Measurements from ENCODE around the gene ZFAND6. TPM values are rescaled to one million over a fixed set of nuclear protein-coding genes. Genes with fewer than 3 reads are reported as not detected.
"Not testable (repeated sequence)": the region's sequence is repeated elsewhere in the genome, so short reads cannot be mapped to it uniquely, and the experiment has no call there.

ZFAND6 gene
- total RNA-seq, 1 donor from 2014 or later = 135 TPM

DNA sequence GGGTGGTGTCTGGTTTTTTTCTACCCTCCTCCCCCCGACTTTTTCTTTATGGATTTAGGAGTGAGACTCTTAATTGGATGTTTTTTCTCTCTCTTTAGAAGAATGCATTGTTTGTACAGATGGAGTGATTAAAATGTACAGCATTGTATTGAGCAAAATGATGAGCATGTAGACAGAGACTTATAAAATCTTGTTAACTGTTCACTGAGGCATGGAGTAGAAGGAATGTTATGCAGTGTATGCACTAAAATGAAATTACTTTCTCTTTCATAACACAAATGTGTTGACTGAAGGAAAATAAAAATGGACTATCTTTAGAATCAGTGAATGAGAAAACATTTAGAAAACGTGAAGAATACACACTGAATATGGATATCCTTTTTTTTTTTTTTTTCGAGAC lies 39.8 kb downstream of the ZFAND6 start:
- DNase-seq = no peak

DNA sequence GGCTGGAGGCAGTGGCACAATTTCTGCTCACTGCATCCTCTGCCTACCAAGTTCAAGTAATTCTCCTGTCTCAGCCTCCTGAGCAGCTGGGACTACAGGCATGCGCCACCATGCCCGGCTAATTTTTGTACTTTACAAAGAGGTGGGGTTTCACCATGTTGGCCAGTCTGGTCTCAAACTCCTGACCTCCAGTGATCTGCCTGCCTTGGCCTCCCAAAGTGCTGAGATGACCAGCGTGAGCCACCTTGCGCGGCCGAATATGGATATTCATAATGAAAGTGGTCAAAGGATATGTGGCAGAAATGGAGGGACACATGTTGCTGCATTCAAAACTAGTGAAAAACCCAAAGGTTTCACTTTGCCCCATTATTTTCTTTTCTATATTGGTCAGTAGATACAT lies 40.2 kb downstream of the ZFAND6 start:
- DNase-seq = not testable (repeated sequence)

DNA sequence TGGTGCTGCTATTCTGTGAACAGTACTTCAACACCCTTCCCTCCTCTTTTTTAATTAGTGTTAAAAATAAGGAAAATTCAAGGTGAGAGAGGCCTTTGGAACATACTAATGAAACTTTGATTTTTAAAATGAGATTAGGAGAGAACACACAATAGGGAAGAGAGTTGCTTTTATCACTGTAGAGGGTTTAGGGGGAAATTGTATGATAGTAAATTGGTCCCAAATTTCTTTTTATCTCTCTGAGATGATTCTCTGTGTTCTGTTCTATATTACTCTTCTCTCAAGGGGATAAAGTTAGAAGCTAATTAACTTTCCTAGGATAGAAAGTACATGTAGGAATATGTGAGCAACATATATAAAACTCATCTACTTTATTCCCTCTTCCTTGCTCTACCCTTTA lies 40.8 kb downstream of the ZFAND6 start:
- DNase-seq = no peak

DNA sequence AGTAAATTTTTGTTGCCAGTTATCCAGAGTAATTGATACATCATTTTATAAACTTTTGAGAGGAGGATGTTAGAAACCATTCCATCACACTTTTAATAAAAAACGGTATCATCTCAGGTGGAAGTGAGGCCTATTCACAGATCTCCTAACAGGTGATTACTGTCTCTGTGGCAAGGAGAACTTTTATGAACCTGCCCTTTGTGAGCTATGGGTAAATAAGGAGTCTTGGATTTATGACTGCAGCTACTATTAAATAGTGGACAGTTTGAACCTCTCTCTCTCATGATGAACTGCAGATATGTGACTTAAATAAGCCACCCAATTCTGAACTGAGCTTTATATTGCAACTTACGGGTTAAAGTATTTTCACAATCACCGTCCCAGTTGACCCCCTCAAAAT lies 45.7 kb downstream of the ZFAND6 start:
- no peak for DNase-seq

DNA sequence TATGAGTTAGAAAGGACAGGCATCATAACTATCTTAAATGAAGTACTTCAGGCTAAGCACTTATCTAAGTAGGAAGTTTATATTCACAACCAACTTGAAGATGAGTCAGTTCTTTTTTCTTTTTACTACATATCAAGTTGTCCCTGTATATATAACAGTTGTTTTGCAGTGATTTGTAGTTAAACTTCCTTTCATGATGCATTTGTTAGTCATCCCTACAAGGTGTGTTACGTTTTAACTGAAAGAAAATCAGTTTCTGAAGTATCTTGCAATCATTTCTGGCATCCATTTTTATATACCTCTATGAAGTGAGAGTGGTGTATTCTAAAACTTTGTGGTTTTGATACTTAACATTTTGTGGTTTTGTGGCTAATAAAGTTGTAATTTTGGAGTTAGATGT lies 46.1 kb downstream of the ZFAND6 start:
- DNase-seq = no peak

DNA sequence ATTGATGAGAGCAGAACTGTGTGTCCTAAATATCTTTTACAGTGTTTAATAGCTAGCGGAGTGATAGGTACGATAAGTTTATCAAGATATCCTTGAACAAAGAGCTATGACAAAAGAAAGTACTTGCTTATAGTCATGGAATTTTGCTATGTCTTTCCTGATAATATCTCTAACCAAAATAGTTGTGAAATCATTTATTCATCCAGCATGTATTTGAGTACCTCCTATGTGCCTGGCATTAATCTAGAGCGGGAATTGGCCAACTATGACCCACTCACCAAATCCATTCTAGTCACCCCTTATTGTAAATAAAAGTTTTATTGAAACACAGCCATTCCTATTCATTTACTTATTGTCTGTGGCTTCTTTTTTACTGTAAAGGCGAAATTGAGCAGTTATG lies 46.6 kb downstream of the ZFAND6 start:
- no peak for DNase-seq

DNA sequence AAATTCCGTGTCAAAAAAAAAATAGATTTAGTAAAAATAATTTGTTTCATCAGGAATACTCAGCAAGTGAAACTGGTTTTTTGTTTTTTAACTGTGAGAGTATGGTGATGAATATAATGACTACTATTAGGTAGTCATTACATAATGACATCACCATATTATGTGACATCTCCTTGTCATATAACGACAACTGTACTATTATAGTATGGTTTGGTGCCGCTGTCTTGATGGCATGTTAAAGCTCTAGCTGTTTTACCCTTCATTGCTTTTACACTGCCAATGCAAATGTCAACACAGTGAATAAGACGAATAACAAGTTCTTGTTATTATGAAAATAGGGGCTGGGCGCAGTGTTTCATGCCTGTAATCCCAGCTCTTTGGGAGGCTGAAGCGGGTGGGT lies 47.7 kb downstream of the ZFAND6 start:
- no peak for DNase-seq

GRCh38 chr15:80107774-80108173 lies 48.3 kb downstream of the ZFAND6 start:
- DNase-seq = no peak

DNA sequence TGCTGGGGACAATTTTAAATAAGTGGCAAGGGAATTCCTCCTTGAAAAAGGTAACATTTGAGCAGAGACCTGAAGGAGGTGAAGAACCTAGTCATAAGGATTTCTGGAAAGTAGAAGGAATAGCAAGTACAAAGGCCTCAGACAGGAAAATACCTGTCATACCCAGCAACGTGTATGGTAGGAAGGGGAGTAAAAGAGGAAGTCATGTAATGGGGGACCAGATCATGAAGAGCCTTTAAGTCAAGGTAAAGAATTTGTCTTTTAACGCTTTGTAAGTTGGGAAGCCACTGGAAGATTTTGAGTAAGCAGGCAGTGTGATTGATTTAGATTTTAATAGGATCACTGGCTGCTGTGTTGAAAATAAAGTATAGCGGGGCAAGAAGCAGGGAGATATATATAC lies 49.9 kb downstream of the ZFAND6 start:
- DNase-seq = no peak

- DNase-seq = no peak
Observed at GRCh38 chr15:80110920-80111319, 51.4 kb downstream of the ZFAND6 start.

DNA sequence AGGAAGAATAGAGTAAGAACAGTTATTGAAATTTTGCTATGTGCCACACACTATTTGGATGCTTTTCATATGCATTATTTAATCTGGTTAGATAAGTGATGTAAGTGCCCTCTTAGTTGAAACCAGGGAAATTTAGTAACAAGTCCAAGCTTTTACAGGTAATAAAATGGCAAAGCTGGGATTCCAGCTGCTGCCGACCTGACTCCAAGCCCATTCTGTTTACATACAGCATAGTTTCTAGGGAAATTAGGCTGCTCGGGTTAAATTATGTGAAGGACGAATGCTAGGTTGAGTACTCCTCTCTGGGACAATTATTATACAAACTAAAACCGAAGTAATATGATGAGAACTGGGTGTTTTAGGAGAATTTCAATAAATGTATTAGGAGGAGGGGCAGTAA lies 54.6 kb downstream of the ZFAND6 start:
- DNase-seq = no peak

DNA sequence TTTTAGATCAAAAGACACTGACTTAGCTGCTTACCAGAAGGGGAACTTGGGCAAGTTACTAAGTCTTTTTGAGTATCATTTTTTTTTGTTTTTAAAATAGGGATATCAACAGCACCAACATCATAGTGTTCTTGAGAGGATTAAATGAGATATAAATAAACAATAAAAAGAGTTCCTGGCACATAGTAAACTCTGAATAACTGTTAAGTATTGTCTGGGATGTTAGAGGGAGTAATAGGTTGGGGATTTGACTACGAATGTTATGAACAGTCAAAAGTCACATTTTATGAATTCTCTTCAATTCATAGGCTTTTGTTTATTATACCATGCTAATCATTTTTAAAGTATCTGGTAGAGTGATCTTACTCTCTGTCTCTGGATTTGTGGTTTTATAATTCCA lies 55.5 kb downstream of the ZFAND6 start:
- no peak for DNase-seq

DNA sequence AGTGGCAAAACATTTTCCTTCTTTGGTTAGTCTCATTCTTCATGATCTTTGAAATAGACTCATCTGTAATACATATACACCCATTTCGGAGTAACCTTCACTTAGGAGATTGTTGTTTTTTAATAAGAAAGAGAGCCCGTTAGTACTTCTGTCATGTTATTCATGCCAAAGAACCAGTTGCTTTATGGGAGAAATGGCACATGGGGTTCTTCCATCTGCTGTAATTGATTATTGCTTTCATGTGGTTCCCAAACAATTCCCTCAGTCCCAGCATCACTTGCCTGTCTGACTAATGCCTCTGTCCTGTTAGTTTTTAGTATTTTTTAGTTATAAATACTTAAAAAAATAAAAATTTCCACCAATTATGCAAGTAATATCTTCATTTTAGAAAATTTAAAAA lies 59.5 kb downstream of the ZFAND6 start:
- DNase-seq = no peak

DNA sequence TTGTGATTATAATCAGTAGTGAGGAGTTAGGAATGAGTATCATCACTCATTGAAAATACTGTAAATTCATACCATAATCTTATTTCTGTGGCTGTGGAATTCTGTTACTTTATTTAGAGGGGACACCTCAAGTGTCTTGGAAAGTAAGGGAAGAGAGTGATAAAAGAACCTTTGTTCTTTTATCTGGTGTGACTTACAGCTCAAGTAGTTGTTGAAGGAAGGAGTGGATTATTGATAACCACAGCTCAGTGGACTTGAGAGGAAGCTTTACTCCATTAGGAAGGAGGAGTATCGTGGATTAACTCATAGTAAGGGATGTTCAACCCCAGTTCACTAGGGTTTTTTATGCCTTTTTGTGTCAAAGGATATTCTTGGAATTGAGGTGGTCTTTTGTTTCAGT lies 61.2 kb downstream of the ZFAND6 start:
- no peak for DNase-seq

DNA sequence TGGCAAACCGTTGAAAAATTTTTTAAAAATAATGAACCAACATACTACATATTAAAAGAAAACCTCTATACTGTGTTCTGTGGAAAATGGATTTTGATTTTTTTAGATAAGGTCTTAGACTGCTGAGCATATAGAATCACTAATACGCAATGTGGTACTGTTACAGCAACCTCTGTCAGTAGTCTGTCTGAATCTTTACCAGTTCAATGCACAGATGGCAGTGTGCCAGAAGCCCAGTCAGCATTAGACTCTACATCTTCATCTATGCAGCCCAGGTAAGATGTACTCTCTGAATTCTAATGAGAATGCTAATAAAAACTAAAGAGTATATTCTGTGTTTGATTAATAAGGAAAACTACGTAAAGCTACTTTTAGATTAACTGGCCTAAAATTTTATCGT lies 62.1 kb downstream of the ZFAND6 start:
- no peak for DNase-seq

DNA sequence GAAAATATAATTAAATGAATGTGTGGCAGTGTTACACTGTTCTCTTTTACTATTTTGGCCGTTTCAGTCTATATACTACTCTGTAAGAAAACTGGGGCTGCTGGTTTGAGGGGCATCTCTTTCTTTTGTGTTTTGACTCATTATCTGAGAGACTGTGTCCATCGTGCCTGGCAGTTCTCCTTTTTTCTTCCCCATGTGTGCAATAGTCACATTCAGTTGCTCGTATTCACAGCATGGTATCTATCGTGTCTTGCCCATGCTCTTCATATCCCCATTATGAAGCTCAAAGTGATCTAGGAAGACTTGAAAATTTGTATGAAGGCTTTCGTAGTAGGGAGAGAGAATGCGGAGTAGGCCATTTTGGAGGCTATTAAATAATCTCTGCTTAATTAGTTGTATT lies 63.6 kb downstream of the ZFAND6 start:
- DNase-seq = no peak

DNA sequence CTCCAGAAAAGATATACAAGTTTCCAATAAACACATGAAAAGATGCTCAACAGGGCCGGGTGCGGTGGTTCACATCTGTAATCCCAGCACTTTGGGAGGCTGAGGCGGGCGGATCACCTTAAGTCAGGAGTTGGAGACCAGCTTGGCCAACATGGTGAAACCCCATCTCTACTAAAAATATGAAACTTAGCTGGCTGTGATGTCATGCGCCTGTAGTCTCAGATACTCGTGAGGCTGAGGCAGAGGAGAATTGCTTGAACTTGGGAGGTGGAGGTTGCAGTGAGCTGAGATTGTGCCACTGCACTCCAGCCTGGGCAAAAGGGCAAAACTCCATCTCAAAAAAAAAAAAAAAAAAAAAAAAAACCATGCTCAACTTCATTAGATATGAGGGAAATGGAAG lies 67.8 kb downstream of the ZFAND6 start:
- DNase-seq = not testable (repeated sequence)

DNA sequence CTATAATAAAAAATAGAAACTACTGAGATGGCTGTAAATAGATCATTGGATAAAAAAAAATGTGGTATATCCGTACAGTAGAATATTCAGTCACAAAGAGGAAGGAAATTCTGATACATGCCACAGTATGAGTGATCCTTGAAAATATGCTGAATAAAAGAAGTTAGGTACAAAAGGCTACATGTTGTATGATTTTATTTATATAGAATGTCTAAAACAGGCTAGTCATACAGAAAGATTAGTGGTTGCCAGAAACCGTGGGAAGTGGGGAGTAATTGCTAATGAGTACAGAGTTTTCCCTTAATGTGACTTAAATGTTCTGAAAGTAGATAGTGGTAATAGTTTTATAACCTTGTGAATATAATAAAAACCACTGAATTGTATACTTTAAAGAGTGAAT lies 68.4 kb downstream of the ZFAND6 start:
- DNase-seq = no peak

DNA sequence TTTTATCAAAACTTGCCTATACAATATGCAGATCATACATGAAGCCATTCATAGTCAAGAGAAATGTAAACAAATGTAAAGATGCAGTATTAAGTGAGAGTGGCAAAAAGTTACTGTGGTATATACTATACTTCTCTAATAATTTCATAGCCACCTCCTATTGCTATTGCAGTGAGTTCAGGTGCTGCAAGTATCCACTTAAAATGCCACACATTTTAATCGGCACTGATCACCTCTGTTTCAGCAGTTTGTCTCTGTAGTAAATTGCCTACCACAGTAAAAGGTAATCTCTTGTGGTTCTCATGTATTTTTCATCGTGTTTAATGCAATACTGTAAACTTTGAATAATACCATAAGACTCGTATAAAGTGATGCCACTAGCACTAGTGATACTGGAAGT lies 72.9 kb downstream of the ZFAND6 start:
- no peak for DNase-seq

DNA sequence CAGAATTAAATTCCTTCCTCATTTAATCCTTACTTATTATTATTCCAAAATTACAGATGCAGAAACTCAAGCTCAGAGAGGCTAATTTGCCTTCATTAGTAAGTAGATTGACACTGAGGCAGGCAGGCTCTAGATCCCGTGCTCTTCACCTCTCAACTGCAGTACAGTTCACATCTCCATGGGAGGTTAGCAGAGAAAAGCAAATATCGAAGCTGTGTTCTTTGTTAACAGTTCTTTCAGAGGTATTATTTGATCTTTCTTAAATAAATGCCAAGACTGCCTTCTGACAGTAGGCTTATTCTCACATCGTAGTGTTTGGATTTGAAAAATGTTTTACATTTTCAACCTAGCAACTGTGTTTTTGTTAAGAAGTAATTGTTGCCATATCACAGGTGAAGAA lies 77.4 kb downstream of the ZFAND6 start:
- DNase-seq = no peak

- DNase-seq = no peak
Observed at GRCh38 chr15:80138961-80139360, 79.5 kb downstream of the ZFAND6 start.

DNA sequence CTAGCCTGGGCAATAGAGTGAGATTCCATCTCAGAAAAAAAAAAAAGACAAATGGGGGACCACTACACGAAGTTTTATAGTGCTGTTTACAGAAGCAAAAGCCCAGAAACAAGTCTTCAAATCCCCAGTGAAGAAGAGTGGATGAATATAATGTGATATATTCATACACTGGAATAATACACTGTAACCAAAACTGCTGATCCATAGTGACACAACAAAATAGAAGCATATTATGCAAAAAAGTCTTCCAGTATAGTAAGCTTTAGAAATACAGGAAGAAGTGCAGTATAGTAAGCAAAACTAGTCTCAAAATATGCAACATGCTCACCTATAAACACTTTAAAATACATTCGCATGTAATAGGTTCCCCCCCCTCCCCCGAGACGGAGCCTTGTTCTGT lies 81.4 kb downstream of the ZFAND6 start:
- DNase-seq = no peak

- no peak for DNase-seq
Observed at GRCh38 chr15:80141916-80142598, 82.6 kb downstream of the ZFAND6 start.

DNA sequence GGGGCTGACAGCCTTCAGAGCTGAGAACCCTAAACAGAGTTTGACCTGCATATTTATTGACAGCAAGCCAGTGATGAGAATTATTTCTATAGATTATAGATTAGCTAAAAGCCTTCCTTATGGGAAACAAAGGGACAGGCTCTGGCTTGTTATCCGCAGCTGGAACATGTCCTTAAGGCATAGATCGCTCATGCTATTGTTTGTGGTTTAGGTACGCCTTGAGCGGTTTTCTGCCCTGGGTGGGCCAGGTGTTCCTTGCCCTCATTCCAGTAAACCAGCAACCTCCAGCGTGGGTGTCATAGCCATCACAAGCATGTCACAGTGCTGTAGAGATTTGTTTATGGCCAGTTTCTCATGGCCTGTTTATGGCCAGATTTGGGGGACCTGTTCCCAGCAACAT lies 83.2 kb downstream of the ZFAND6 start:
- DNase-seq = no peak

DNA sequence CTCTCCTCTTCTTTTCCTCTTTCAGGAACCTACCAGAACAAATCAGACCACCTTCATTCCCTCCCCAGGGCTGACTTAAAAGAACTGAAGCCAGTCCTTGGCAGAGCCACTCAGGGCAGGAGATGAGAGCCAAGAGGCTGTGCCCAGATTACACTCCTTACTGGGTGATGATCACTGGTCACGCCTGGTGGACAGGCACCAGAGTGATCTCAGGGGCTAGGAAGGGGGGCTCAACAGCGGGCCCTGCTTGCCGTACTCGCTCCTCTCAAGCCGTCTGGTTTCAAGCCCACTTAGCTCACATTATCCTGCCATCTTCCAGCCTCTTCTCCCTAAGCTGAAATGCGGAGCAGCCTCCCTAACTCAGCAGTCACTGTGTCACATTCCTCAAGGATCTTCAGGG lies 91.7 kb downstream of the ZFAND6 start:
- no peak for DNase-seq
